K562 (cell line): Measurements from ENCODE around the gene UBE2B. TPM values are rescaled to one million over a fixed set of nuclear protein-coding genes. Genes with fewer than 3 reads are reported as not detected.

ENCODE experiments used
- CXXC5 ChIP-seq: fragments of 250-450 bp; sonication (Bioruptor Pico); IDR thresholded peaks from 2 replicates; pipeline ENCODE4 v1.8.0; 2022; ENCODE audit warnings: inconsistent platforms, mild to moderate bottlenecking, moderate library complexity
- ETV6 ChIP-seq, 3 experiments: fragments of 150-350 bp in 1 of 3; sonication (generic) in 1 of 3; formaldehyde crosslinking in 1 of 3; IDR thresholded peaks; 2 replicates each; pipeline versions ENCODE4 v1.6.1 to v1.8.0; 2014 to 2022; ENCODE audit warnings: borderline replicate concordance in 2 of 3, low read depth in 2 of 3, antibody characterized with exemption in 1 of 3, low read length in 1 of 3, mild to moderate bottlenecking in 1 of 3, missing genetic modification reagents in 1 of 3
- FOXJ3 ChIP-seq: sonication (generic); formaldehyde crosslinking; IDR thresholded peaks from 2 replicates; pipeline ENCODE4 v1.4.0; 2020; ENCODE audit warnings: mild to moderate bottlenecking, missing genetic modification reagents
- FOXP1 ChIP-seq: sonication (generic); formaldehyde crosslinking; IDR thresholded peaks from 2 replicates; pipeline ENCODE4 v1.8.0; 2022; ENCODE audit warnings: mild to moderate bottlenecking, missing genetic modification reagents
- HDAC1 ChIP-seq, 2 experiments: fragments of 450-650 bp; IDR thresholded peaks; 2 replicates each; pipeline ENCODE4 v1.6.1; 2016 to 2017; ENCODE audit warnings: inconsistent platforms in 1 of 2, mild to moderate bottlenecking in 1 of 2, moderate library complexity in 1 of 2
- HEY1 ChIP-seq: fragments of 250-450 bp; sonication (Bioruptor Pico); IDR thresholded peaks from 2 replicates; pipeline ENCODE4 v1.5.0; 2020; ENCODE audit warnings: mild to moderate bottlenecking, moderate library complexity, borderline replicate concordance
- LCOR ChIP-seq: sonication (generic); formaldehyde crosslinking; IDR thresholded peaks from 2 replicates; pipeline ENCODE4 v1.8.0; 2022; ENCODE audit warnings: mild to moderate bottlenecking, missing genetic modification reagents
- NFATC3 ChIP-seq: fragments of 450-650 bp; IDR thresholded peaks from 2 replicates; pipeline ENCODE4 v1.6.1; 2017; ENCODE audit warnings: mild to moderate bottlenecking
- POLR2G ChIP-seq: fragments of 200-400 bp; formaldehyde crosslinking; IDR thresholded peaks from 2 replicates; pipeline ENCODE4 v1.6.1; 2017; ENCODE audit warnings: low read depth, mild to moderate bottlenecking, antibody characterized with exemption, low read length, moderate library complexity
- POU5F1 ChIP-seq: fragments of 150-350 bp; IDR thresholded peaks from 2 replicates; pipeline ENCODE4 v1.6.1; 2014; ENCODE audit warnings: borderline replicate concordance, low read length, low read depth, mild to moderate bottlenecking; ENCODE audit not compliant: partially characterized antibody
- RFX1 ChIP-seq: fragments of 450-650 bp; IDR thresholded peaks from 2 replicates; pipeline ENCODE4 v1.6.1; 2016; ENCODE audit warnings: mild to moderate bottlenecking, moderate library complexity
- SETDB1 ChIP-seq: IDR thresholded peaks from one replicate; pipeline ENCODE4 v1.6.1; 2012; ENCODE audit warnings: low read length, control low read depth, inconsistent platforms
- SMARCC2 ChIP-seq: fragments of 450-650 bp; IDR thresholded peaks from 2 replicates; pipeline ENCODE4 v1.6.1; 2017; ENCODE audit warnings: antibody characterized with exemption, moderate library complexity, mild to moderate bottlenecking, low read depth
- SMC3 ChIP-seq: conservative IDR thresholded peaks from 2 replicates; pipeline ENCODE4 v1.6.1; 2011; ENCODE audit warnings: low read depth, low read length, improper control_type of control experiment; ENCODE audit not compliant: insufficient read depth
- ZFPM2 ChIP-seq: fragments of 250-450 bp; sonication (Bioruptor Pico); IDR thresholded peaks from 2 replicates; pipeline ENCODE4 v1.5.1; 2022; ENCODE audit warnings: mild to moderate bottlenecking
- ZNF146 ChIP-seq: IDR thresholded peaks from one replicate; pipeline ENCODE4 v1.6.1; 2018; ENCODE audit warnings: missing compliant biosample characterization; ENCODE audit not compliant: unreplicated experiment
- ZNF583 ChIP-seq: fragments of 250-450 bp; sonication (Bioruptor Pico); IDR thresholded peaks from 2 replicates; pipeline ENCODE4 v1.4.0; 2020
- ZNF696 ChIP-seq: fragments of 250-450 bp; sonication (Bioruptor Pico); conservative IDR thresholded peaks from 2 replicates; pipeline ENCODE4 v1.4.0; 2020; ENCODE audit warnings: mild to moderate bottlenecking, moderate library complexity
- polyA plus RNA-seq, 8 experiments: library from polyadenylated mRNA; depleted of rRNA in 4 of 8; stranded (reverse) in 5 of 8; unstranded in 3 of 8; fragments of >200 nt; fragmentation: Nextera tagmentation in 2 of 8; fragmentation: Illumina TruSeq in 1 of 8; extraction: Ambion mirVana in 2 of 8; extraction: Trizol in 1 of 8; gene quantifications; 2 replicates each; pipeline versions ENCODE4 v1.2.1 to v1.2.3, GENCODE V29; 2011 to 2014; ENCODE audit warnings: inconsistent platforms in 1 of 8, missing spikeins in 1 of 8
- total RNA-seq, 7 experiments: library from RNA; depleted of rRNA in 6 of 7; stranded (reverse); fragments of >200 nt in 6 of 7; fragmentation: Illumina TruSeq in 2 of 7; extraction: Trizol in 2 of 7; gene quantifications; 2 replicates each; pipeline versions ENCODE4 v1.2.1 to v1.2.3, GENCODE V29; 2011 to 2021; ENCODE audit warnings: low replicate concordance in 1 of 7
- TF ChIP-seq, protein P1 (sequence below): fragments of 250-450 bp; sonication (Bioruptor Pico); IDR thresholded peaks from 2 replicates; pipeline ENCODE4 v1.4.0; 2020; ENCODE audit warnings: mild to moderate bottlenecking, moderate library complexity
- TF ChIP-seq, protein P2 (sequence below): fragments of 450-650 bp; IDR thresholded peaks from 2 replicates; pipeline ENCODE4 v1.6.1; 2016; ENCODE audit warnings: antibody characterized with exemption
- TF ChIP-seq, protein P3 (sequence below): fragments of 250-450 bp; sonication (Bioruptor Pico); IDR thresholded peaks from 2 replicates; pipeline ENCODE4 v1.4.0; 2020; ENCODE audit warnings: mild to moderate bottlenecking, moderate library complexity, borderline replicate concordance

UBE2B gene
- total and polyA plus RNA-seq, 9 of the 15 experiments (the other 6 are each of a cell fraction or from before 2014, with no cell fraction given) = 13.1 to 198 (median 75.5) TPM

DNA sequence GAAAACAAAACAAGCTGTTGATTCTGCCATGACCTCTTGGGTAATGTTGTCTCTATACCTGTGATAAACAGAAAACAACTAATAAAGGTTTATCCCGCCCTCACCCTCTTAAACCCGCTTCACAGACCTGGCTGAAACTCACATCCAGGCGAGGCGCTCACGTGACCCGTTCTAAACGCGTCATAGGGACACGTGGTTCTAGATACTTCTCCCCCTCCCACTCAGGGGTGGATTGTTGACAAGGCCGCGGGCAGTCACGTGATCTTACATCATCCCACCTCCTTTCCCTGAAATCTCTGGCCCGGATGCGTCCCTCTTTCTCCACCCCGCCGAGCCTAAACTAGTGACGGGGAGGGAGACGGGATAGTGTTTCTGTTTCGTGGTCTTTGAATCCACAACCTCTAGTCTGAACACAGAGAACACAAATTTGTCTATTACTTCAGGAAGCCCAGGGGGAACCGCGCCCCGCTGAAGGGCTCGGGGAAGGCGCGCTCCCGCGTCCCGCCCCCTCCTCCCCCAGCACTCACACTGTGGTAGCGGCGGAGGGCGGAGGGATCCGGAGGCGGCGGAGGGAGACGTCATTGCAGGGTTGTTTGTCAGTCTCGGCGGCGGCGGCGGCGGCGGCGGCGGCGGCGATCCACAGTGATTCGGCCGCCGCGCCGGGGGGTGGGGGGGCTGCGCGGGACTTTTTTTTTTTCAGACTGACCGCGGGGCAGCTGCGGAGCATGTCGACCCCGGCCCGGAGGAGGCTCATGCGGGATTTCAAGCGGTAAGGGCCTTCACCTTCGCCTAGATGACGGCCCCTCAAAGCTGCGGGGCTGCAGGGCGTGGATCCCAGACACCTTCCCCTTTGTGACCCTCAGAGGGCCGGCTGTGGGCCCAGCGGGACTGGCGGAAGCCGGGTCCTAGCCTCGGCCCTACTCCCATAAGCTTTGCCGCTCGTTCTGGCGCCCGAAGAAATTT is at the start of gene UBE2B (continued):
- no peak for TF ChIP-seq SETDB1
- TF ChIP-seq FOXP1 (CRISPR knock-in tag) = peak; percentile 72
- peak in 1 of 2 experiments; percentile 66; a peak in 2 of 4 replicates for TF ChIP-seq HDAC1 (IDR thresholded peaks at IDR 0.05)
- no peak for TF ChIP-seq FOXJ3 (CRISPR knock-in tag)
- TF ChIP-seq ZNF146 = no peak
- peak; percentile 93 for TF ChIP-seq CXXC5
- TF ChIP-seq POU5F1 = no peak
- TF ChIP-seq RFX1 = no peak
- peak; percentile 90 for TF ChIP-seq POLR2G
- TF ChIP-seq, protein P1, sequence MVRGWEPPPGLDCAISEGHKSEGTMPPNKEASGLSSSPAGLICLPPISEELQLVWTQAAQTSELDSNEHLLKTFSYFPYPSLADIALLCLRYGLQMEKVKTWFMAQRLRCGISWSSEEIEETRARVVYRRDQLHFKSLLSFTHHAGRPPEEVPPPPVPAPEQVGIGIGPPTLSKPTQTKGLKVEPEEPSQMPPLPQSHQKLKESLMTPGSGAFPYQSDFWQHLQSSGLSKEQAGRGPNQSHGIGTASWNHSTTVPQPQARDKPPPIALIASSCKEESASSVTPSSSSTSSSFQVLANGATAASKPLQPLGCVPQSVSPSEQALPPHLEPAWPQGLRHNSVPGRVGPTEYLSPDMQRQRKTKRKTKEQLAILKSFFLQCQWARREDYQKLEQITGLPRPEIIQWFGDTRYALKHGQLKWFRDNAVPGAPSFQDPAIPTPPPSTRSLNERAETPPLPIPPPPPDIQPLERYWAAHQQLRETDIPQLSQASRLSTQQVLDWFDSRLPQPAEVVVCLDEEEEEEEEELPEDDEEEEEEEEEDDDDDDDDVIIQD (CRISPR knock-in tag) = 0 out of 2 replicates have a peak, but pooled peaks have one; percentile 47
- no peak for TF ChIP-seq SMC3
- TF ChIP-seq ZNF583 (CRISPR knock-in tag) = no peak
- TF ChIP-seq LCOR (CRISPR knock-in tag) = peak; percentile 87; the same call in 1 of the 2 replicates
- no peak for TF ChIP-seq ZFPM2 (CRISPR knock-in tag)
- no peak for TF ChIP-seq ZNF696 (CRISPR knock-in tag)
- no peak for TF ChIP-seq ETV6 (IDR thresholded peaks at IDR 0.05; ENCODE audit: borderline replicate concordance in 1 of 2, low read depth in 2 of 2, low read length in 1 of 2)
- no peak for TF ChIP-seq ETV6 (CRISPR knock-in tag; IDR thresholded peaks at IDR 0.05; ENCODE audit: borderline replicate concordance)
- TF ChIP-seq HEY1 (CRISPR knock-in tag) = no peak
- TF ChIP-seq NFATC3 = no peak
- TF ChIP-seq, protein P2, sequence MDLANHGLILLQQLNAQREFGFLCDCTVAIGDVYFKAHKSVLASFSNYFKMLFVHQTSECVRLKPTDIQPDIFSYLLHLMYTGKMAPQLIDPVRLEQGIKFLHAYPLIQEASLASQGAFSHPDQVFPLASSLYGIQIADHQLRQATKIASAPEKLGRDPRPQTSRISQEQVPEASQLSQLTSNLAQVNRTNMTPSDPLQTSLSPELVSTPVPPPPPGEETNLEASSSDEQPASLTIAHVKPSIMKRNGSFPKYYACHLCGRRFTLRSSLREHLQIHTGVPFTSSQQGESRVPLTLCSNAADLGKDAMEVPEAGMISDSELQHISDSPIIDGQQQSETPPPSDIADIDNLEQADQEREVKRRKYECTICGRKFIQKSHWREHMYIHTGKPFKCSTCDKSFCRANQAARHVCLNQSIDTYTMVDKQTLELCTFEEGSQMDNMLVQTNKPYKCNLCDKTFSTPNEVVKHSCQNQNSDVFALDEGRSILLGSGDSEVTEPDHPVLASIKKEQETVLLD = no peak
- TF ChIP-seq SMARCC2 = no peak
- TF ChIP-seq, protein P3, sequence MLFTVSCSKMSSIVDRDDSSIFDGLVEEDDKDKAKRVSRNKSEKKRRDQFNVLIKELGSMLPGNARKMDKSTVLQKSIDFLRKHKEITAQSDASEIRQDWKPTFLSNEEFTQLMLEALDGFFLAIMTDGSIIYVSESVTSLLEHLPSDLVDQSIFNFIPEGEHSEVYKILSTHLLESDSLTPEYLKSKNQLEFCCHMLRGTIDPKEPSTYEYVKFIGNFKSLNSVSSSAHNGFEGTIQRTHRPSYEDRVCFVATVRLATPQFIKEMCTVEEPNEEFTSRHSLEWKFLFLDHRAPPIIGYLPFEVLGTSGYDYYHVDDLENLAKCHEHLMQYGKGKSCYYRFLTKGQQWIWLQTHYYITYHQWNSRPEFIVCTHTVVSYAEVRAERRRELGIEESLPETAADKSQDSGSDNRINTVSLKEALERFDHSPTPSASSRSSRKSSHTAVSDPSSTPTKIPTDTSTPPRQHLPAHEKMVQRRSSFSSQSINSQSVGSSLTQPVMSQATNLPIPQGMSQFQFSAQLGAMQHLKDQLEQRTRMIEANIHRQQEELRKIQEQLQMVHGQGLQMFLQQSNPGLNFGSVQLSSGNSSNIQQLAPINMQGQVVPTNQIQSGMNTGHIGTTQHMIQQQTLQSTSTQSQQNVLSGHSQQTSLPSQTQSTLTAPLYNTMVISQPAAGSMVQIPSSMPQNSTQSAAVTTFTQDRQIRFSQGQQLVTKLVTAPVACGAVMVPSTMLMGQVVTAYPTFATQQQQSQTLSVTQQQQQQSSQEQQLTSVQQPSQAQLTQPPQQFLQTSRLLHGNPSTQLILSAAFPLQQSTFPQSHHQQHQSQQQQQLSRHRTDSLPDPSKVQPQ (CRISPR knock-in tag) = no peak
